ENCODE data around the gene BHLHE23. TPM values are rescaled to one million over a fixed set of nuclear protein-coding genes. Genes with fewer than 3 reads are reported as not detected.

Gene BHLHE23
- polyA plus RNA-seq, 1 of the 3 experiments (the other 2 are of a cell fraction), result not detected

- Histone ChIP-seq H3K9me2 (no peaks in the 10 kb centered on the region), H3F3A (replicated peaks; ENCODE audit: insufficient read depth) (no peaks in the 10 kb centered on the region), H3K27me3 (ENCODE audit: insufficient read depth) (peaks cover 41% of the 10 kb centered on the region), H3K27ac (ENCODE audit: low read depth in 2 of 2, low read length in 1 of 2) (no peak overlapping the region), H3K4me2 (peak overlapping the region; percentile 67), H3K9me3 (no peaks in the 10 kb centered on the region), H3K79me2 (ENCODE audit: insufficient read depth) (no peaks in the 10 kb centered on the region), H4K20me1 (ENCODE audit: insufficient read depth) (0 out of 2 replicates have a peak, but pooled peaks cover 3% of the 10 kb centered on the region), H3K9ac (no peak overlapping the region), H3K4me1 (ENCODE audit: control insufficient read depth in 1 of 2, insufficient read depth in 2 of 2, low read depth in 1 of 2, low read length in 1 of 2) (peaks cover 0 to 3% of the 10 kb centered on the region in 2 experiments; a peak in 1 of 4 replicates), H3K4me3 (ENCODE audit: low read depth in 2 of 2, low read length in 1 of 2) (peak overlapping the region; percentile 1 to 51; a peak in 2 of 4 replicates), H3K36me3 (replicated peaks in 1 of 2; ENCODE audit: control insufficient read depth in 1 of 2, insufficient read depth in 2 of 2, low read length in 1 of 2) (no peaks in the 10 kb centered on the region), H2AFZ (ENCODE audit: low read depth) (peak overlapping the region; percentile 68)
- peak; percentile 96 for DNase-seq
- ChIA-PET CTCF (interaction anchor here (0.5 to 1.6 kb wide), 43 partner anchors 9 to 339 kb away, joined by 3 to 24 read pairs (median 3); partner anchors contain the start of genes ARFGAP1, DIDO1, GID8 and SLC17A9), POLR2A (interaction anchor here (0.6 kb wide), 1 partner anchor 37 kb away, joined by 3 read pairs; no protein-coding TSS in a partner anchor)
- 3% methylated on average over 34 of the region's 38 CpGs for WGBS (ENCODE audit: low lambda C conversion rate)
- no peak for TF ChIP-seq JUND (IDR thresholded peaks at IDR 0.05)
- no peak for TF ChIP-seq RXRA (IDR thresholded peaks at IDR 0.05; ENCODE audit: borderline replicate concordance, low read depth)
- TF ChIP-seq GABPA (IDR thresholded peaks at IDR 0.05; ENCODE audit: low read depth), result no peak
- TF ChIP-seq EZH2phosphoT487 (IDR thresholded peaks at IDR 0.05; ENCODE audit: borderline replicate concordance, low read depth), result no peak
- no peak for TF ChIP-seq NRF1 (IDR thresholded peaks at IDR 0.05; ENCODE audit: low read depth, low read length)
- no peak for TF ChIP-seq YY1 (IDR thresholded peaks at IDR 0.05; ENCODE audit: low read depth)
- TF ChIP-seq CTCF (IDR thresholded peaks at IDR 0.05), result peak; percentile 79
- no peak for TF ChIP-seq SIN3A (IDR thresholded peaks at IDR 0.05; ENCODE audit: borderline replicate concordance, low read depth, low read length)
- TF ChIP-seq, protein P1, sequence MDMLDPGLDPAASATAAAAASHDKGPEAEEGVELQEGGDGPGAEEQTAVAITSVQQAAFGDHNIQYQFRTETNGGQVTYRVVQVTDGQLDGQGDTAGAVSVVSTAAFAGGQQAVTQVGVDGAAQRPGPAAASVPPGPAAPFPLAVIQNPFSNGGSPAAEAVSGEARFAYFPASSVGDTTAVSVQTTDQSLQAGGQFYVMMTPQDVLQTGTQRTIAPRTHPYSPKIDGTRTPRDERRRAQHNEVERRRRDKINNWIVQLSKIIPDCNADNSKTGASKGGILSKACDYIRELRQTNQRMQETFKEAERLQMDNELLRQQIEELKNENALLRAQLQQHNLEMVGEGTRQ (IDR thresholded peaks at IDR 0.05; ENCODE audit: borderline replicate concordance, low read depth, low read length), result no peak
- TF ChIP-seq POLR2AphosphoS5 (IDR thresholded peaks at IDR 0.05; ENCODE audit: low read depth, low read length), result no peak
- TF ChIP-seq ZBTB33 (IDR thresholded peaks at IDR 0.05; ENCODE audit: borderline replicate concordance, low read depth), result no peak
- peak; percentile 93 for TF ChIP-seq RAD21 (IDR thresholded peaks at IDR 0.05; ENCODE audit: low read length)
- TF ChIP-seq TCF12 (IDR thresholded peaks at IDR 0.05), result no peak
- no peak for TF ChIP-seq FOXM1 (IDR thresholded peaks at IDR 0.05; ENCODE audit: low read depth)
- TF ChIP-seq, protein P2, sequence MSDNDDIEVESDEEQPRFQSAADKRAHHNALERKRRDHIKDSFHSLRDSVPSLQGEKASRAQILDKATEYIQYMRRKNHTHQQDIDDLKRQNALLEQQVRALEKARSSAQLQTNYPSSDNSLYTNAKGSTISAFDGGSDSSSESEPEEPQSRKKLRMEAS (IDR thresholded peaks at IDR 0.05; ENCODE audit: low read depth), result no peak
- TF ChIP-seq NFIC (IDR thresholded peaks at IDR 0.05; ENCODE audit: borderline replicate concordance), result no peak
- no peak for TF ChIP-seq FOSL2 (IDR thresholded peaks at IDR 0.05; ENCODE audit: borderline replicate concordance, low read depth)
- TF ChIP-seq, protein P3, sequence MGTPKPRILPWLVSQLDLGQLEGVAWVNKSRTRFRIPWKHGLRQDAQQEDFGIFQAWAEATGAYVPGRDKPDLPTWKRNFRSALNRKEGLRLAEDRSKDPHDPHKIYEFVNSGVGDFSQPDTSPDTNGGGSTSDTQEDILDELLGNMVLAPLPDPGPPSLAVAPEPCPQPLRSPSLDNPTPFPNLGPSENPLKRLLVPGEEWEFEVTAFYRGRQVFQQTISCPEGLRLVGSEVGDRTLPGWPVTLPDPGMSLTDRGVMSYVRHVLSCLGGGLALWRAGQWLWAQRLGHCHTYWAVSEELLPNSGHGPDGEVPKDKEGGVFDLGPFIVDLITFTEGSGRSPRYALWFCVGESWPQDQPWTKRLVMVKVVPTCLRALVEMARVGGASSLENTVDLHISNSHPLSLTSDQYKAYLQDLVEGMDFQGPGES (IDR thresholded peaks at IDR 0.05; ENCODE audit: low read depth, low read length), result no peak
- TF ChIP-seq MEF2A (IDR thresholded peaks at IDR 0.05; ENCODE audit: borderline replicate concordance, low read depth), result no peak
- no peak for TF ChIP-seq FOXJ3 (CRISPR knock-in tag; IDR thresholded peaks at IDR 0.05)
- no peak for TF ChIP-seq TEAD4 (IDR thresholded peaks at IDR 0.05; ENCODE audit: borderline replicate concordance, insufficient read depth)
- no peak for TF ChIP-seq RFX5 (IDR thresholded peaks at IDR 0.05; ENCODE audit: low read length)
- no peak for TF ChIP-seq RCOR1 (IDR thresholded peaks at IDR 0.05; ENCODE audit: low read length)
- no peak for TF ChIP-seq EP300 (IDR thresholded peaks at IDR 0.05; ENCODE audit: borderline replicate concordance in 1 of 2, low read depth in 1 of 2, low read length in 1 of 2)
- no peak for TF ChIP-seq GATA2 (CRISPR knock-in tag; IDR thresholded peaks at IDR 0.05)
- TF ChIP-seq CHD2 (IDR thresholded peaks at IDR 0.05; ENCODE audit: low read length, partially characterized antibody), result peak; percentile 63
- TF ChIP-seq TAF1 (IDR thresholded peaks at IDR 0.05; ENCODE audit: borderline replicate concordance, low read depth, low read length), result no peak
Observed at GRCh38 chr20:62971950-62972844, 34.6 kb downstream of the BHLHE23 start.

Measured in SK-N-SH (cell line).